PC-3 (cell line): ENCODE data around the gene NHP2. TPM values are rescaled to one million over a fixed set of nuclear protein-coding genes. Genes with fewer than 3 reads are reported as not detected.
A peak's percentile ranks its signal among the peaks of the same experiment; 100 is the strongest.

ENCODE experiments used
- ATAC-seq: fragments of 200-7000 bp; cut with Tn5 transposase; 2 replicates; pipeline ENCODE4 v1.9.1; 2020; ENCODE audit warnings: mild to moderate bottlenecking, moderate library complexity
- BruUV-seq: library from RNA; stranded (reverse); fragments of 400-500 nt; replicated peaks from 2 replicates; lab custom pipeline; 2021; lab: Mats Ljungman, UMichigan
- CTCF ChIA-PET: fragments of 300-600 bp; sonication (Branson Sonifier 250); formaldehyde crosslinking; loops from one replicate; lab custom pipeline; 2022; ENCODE audit warnings: antibody characterized with exemption; lab: Charles Lee
- POLR2A ChIA-PET: fragments of 300-600 bp; sonication (Branson Sonifier 250); formaldehyde crosslinking; loops from one replicate; lab custom pipeline; 2022; ENCODE audit warnings: antibody characterized with exemption; ENCODE audit not compliant: unreplicated experiment; lab: Charles Lee
- DNase-seq: peaks from one replicate; pipeline ENCODE4 v3.0.0-alpha.2; 2015
- H2AFZ ChIP-seq: fragments of 300-600 bp; sonication (generic); 2 replicates; pipeline ENCODE4 v1.6.0; 2016; ENCODE audit warnings: antibody characterized with exemption, low read length
- H3F3A ChIP-seq: fragments of 300-600 bp; sonication (generic); one replicate; pipeline ENCODE4 v1.6.0; 2017; ENCODE audit warnings: antibody characterized with exemption, low read length, control low read depth, mild to moderate bottlenecking; ENCODE audit not compliant: unreplicated experiment
- H3K27ac ChIP-seq: fragments of 300-600 bp; sonication (generic); 2 replicates; pipeline ENCODE4 v1.5.1; 2016; ENCODE audit warnings: mild to moderate bottlenecking, low read length
- H3K27me3 ChIP-seq: fragments of 300-600 bp; sonication (generic); 2 replicates; pipeline ENCODE4 v1.6.1; 2016; ENCODE audit warnings: low read length, mixed read lengths
- H3K36me3 ChIP-seq: fragments of 300-600 bp; sonication (generic); 2 replicates; pipeline ENCODE4 v1.6.1; 2016; ENCODE audit warnings: low read depth, mixed run types, low read length, mixed read lengths
- H3K4me1 ChIP-seq: fragments of 300-600 bp; sonication (generic); 2 replicates; pipeline ENCODE4 v1.5.1; 2016; ENCODE audit warnings: low read length; ENCODE audit not compliant: insufficient read depth
- H3K4me2 ChIP-seq: fragments of 300-600 bp; sonication (generic); 2 replicates; pipeline ENCODE4 v1.6.0; 2016; ENCODE audit warnings: low read length
- H3K4me3 ChIP-seq: fragments of 300-600 bp; sonication (generic); 2 replicates; pipeline ENCODE4 v1.5.1; 2016; ENCODE audit warnings: mild to moderate bottlenecking, low read length, mixed read lengths
- H3K79me2 ChIP-seq: fragments of 300-600 bp; sonication (generic); 2 replicates; pipeline ENCODE4 v1.6.1; 2017; ENCODE audit warnings: low read length, mixed read lengths
- H3K9ac ChIP-seq: fragments of 300-600 bp; sonication (generic); 2 replicates; pipeline ENCODE4 v1.6.0; 2016; ENCODE audit warnings: mild to moderate bottlenecking, low read length
- H3K9me2 ChIP-seq: fragments of 300-600 bp; sonication (generic); replicated peaks from 2 replicates; pipeline ENCODE4 v1.6.1; 2016; ENCODE audit warnings: mixed run types, low read length, mixed read lengths
- H3K9me3 ChIP-seq: fragments of 300-600 bp; sonication (generic); 2 replicates; pipeline ENCODE4 v1.6.1; 2016; ENCODE audit warnings: low read length, mixed read lengths
- H4K20me1 ChIP-seq: fragments of 300-600 bp; sonication (generic); 2 replicates; pipeline ENCODE4 v1.6.1; 2016; ENCODE audit warnings: low read length, mixed read lengths
- CTCF ChIP-seq: fragments of 300-600 bp; sonication (generic); conservative IDR thresholded peaks from 2 replicates; pipeline ENCODE4 v1.5.1; 2017; ENCODE audit warnings: antibody characterized with exemption, low read depth, mild to moderate bottlenecking, low read length
- EZH2 ChIP-seq: fragments of 300-600 bp; sonication (generic); IDR thresholded peaks from one replicate; pipeline ENCODE4 v1.6.1; 2017; ENCODE audit warnings: antibody characterized with exemption, mild to moderate bottlenecking, low read length; ENCODE audit not compliant: unreplicated experiment
- EZH2phosphoT487 ChIP-seq: fragments of 300-600 bp; sonication (generic); IDR thresholded peaks from 2 replicates; pipeline ENCODE4 v1.6.1; 2018; ENCODE audit warnings: mild to moderate bottlenecking, antibody characterized with exemption, low read length, borderline replicate concordance
- intact Hi-C: fragments of 100-400 bp; cut with micrococcal nuclease; formaldehyde crosslinking; loops from 2 replicates; pipeline ENCODE4 v1.9.0; 2023
- total RNA-seq: library from RNA; depleted of rRNA; stranded (reverse); fragments of >200 nt; gene quantifications from 2 replicates; pipeline ENCODE4 v1.2.3, GENCODE V29; 2014

The NHP2 gene
- total RNA-seq, 1 experiment from 2014 or later, result 649 TPM

GRCh38 chr5:178152491-178153444, 917 bp downstream of the NHP2 start:
- intact Hi-C loops, result loop anchor here (1.0 to 5.0 kb wide), 2 partner anchors 21 to 50 kb away; partner anchors contain the start of genes HNRNPAB and RMND5B
- BruUV-seq, result no TSS peak

GRCh38 chr5:178150977-178151734, 2.5 kb downstream of the NHP2 start:
- intact Hi-C loops, result loop anchor here (5.0 kb wide), 1 partner anchor 51 kb away; the partner anchor contains the start of gene HNRNPAB
- H4K20me1 ChIP-seq, result no peaks in the 10 kb centered on the region
- no peak overlapping the region for H3K27ac ChIP-seq
- ATAC-seq (no peak), DNase-seq (no peak)
- no peaks in the 10 kb centered on the region for H3K9me2 ChIP-seq
- no peak overlapping the region for H3K4me2 ChIP-seq
- H3F3A ChIP-seq, result no peaks in the 10 kb centered on the region
- H3K9me3 ChIP-seq, result no peaks in the 10 kb centered on the region
- ChIA-PET POLR2A (no interaction called here), CTCF (no interaction called here)
- peaks cover 38% of the 10 kb centered on the region for H3K36me3 ChIP-seq
- peaks cover 19% of the 10 kb centered on the region for H3K4me1 ChIP-seq
- TF ChIP-seq EZH2 (no peak), CTCF (no peak), EZH2phosphoT487 (no peak)
- H3K4me3 ChIP-seq, result no peak overlapping the region
- no peak overlapping the region for H2AFZ ChIP-seq
- peaks cover 21% of the 10 kb centered on the region for H3K79me2 ChIP-seq
- no peak overlapping the region for H3K9ac ChIP-seq
- no TSS peak for BruUV-seq
- no peaks in the 10 kb centered on the region for H3K27me3 ChIP-seq

More at GRCh38 chr5:178152491-178153444, 917 bp downstream of the NHP2 start:
- TF ChIP-seq CTCF (no peak), EZH2 (no peak), EZH2phosphoT487 (no peak)
- H3K27ac ChIP-seq, result peak overlapping the region; percentile 12; the same call in 1 of the 2 replicates
- H3F3A ChIP-seq, result no peaks in the 10 kb centered on the region
- ChIA-PET POLR2A (no interaction called here), CTCF (interaction anchor here (1.2 kb wide), 1 partner anchor 77 kb away, joined by 5 read pairs; no protein-coding TSS in a partner anchor)
- peaks cover 7% of the 10 kb centered on the region; the same call in 1 of the 2 replicates for H3K4me1 ChIP-seq
- no peaks in the 10 kb centered on the region for H4K20me1 ChIP-seq
- no peak for DNase-seq
- peak overlapping the region; percentile 92 for H3K4me3 ChIP-seq
- ATAC-seq, result no peak
- peak overlapping the region; percentile 92 for H3K4me2 ChIP-seq
- H3K9me2 ChIP-seq, result no peaks in the 10 kb centered on the region
- no peaks in the 10 kb centered on the region for H3K27me3 ChIP-seq
- H3K9ac ChIP-seq, result peak overlapping the region; percentile 92
- H3K79me2 ChIP-seq, result peaks cover 21% of the 10 kb centered on the region
- H3K36me3 ChIP-seq, result peaks cover 28% of the 10 kb centered on the region
- peak overlapping the region; percentile 38; the same call in 1 of the 2 replicates for H2AFZ ChIP-seq
- H3K9me3 ChIP-seq, result no peaks in the 10 kb centered on the region
